ENCODE results near the gene SLC2A3. TPM values are rescaled to one million over a fixed set of nuclear protein-coding genes. Genes with fewer than 3 reads are reported as not detected.
"Not testable (repeated sequence)": the region's sequence is repeated elsewhere in the genome, so short reads cannot be mapped to it uniquely, and the experiment has no call there.

SLC2A3 gene
- total and polyA plus RNA-seq, 2 of the 13 experiments (the other 11 are each of a cell fraction or from before 2014, with no cell fraction given): 39.3 to 580 TPM

- H3K9ac ChIP-seq (ENCODE audit: insufficient read depth, low read depth, low read length): no peak overlapping the region
- DNase-seq (ENCODE audit: low spot score) (no peak), ATAC-seq (no peak), FAIRE-seq (no peak)
- H3K4me2 ChIP-seq (ENCODE audit: low read depth, low read length): no peak overlapping the region
- no peak overlapping the region for H2AFZ ChIP-seq (ENCODE audit: low read length)
- H3K27me3 ChIP-seq (ENCODE audit: control insufficient read depth in 1 of 2, insufficient read depth in 2 of 2, low read length in 2 of 2): no peaks in the 10 kb centered on the region
- POLR2A ChIA-PET: no interaction called here
- intact Hi-C loops (cut with micrococcal nuclease; ENCODE audit: unreplicated experiment) (no loop called here), in situ Hi-C loops (cut with HindIII; ENCODE audit: extremely low pct_ligation_motif_present, low pct_unique_long_range_greater_than_20kb) (no loop called here)
- H3K27ac ChIP-seq (ENCODE audit: extremely low read length, insufficient read depth, low read length): no peak overlapping the region
- no peaks in the 10 kb centered on the region for H3K36me3 ChIP-seq (replicated peaks in 1 of 2; ENCODE audit: control insufficient read depth in 1 of 2, insufficient read depth in 2 of 2, low read length in 2 of 2)
- no peak overlapping the region for H3K4me3 ChIP-seq (replicated peaks in 1 of 3; ENCODE audit: insufficient read depth in 1 of 3, low read depth in 2 of 3, low read length in 3 of 3)
- no peak for TF ChIP-seq ZNF556 (CRISPR knock-in tag; IDR thresholded peaks at IDR 0.05; ENCODE audit: borderline replicate concordance)
- no peak for TF ChIP-seq CEBPG (CRISPR knock-in tag; IDR thresholded peaks at IDR 0.05)
- no peak for TF ChIP-seq ZNF543 (CRISPR knock-in tag; IDR thresholded peaks at IDR 0.05)
- no peak for TF ChIP-seq ATF3 (CRISPR knock-in tag; IDR thresholded peaks at IDR 0.05)
- no peak for TF ChIP-seq U2AF1 (optimal IDR thresholded peaks at IDR 0.05; ENCODE audit: low read depth, low read length)
- TF ChIP-seq, protein P1, sequence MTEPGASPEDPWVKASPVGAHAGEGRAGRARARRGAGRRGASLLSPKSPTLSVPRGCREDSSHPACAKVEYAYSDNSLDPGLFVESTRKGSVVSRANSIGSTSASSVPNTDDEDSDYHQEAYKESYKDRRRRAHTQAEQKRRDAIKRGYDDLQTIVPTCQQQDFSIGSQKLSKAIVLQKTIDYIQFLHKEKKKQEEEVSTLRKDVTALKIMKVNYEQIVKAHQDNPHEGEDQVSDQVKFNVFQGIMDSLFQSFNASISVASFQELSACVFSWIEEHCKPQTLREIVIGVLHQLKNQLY (CRISPR knock-in tag; IDR thresholded peaks at IDR 0.05): no peak
- TF ChIP-seq, protein P2, sequence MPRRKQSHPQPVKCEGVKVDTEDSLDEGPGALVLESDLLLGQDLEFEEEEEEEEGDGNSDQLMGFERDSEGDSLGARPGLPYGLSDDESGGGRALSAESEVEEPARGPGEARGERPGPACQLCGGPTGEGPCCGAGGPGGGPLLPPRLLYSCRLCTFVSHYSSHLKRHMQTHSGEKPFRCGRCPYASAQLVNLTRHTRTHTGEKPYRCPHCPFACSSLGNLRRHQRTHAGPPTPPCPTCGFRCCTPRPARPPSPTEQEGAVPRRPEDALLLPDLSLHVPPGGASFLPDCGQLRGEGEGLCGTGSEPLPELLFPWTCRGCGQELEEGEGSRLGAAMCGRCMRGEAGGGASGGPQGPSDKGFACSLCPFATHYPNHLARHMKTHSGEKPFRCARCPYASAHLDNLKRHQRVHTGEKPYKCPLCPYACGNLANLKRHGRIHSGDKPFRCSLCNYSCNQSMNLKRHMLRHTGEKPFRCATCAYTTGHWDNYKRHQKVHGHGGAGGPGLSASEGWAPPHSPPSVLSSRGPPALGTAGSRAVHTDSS (CRISPR knock-in tag; conservative IDR thresholded peaks at IDR 0.05): no peak
- TF ChIP-seq THAP7 (CRISPR knock-in tag; IDR thresholded peaks at IDR 0.05): no peak
- no peak for TF ChIP-seq TGIF2 (CRISPR knock-in tag; IDR thresholded peaks at IDR 0.05)
- TF ChIP-seq ZFAT (CRISPR knock-in tag; conservative IDR thresholded peaks at IDR 0.05): no peak
- no peak for TF ChIP-seq SALL1 (CRISPR knock-in tag; IDR thresholded peaks at IDR 0.05)
- CTCF ChIA-PET (ENCODE audit: low intra/inter-chr PET ratio, low total read pairs): no interaction called here
- BruUV-seq (replicated peaks): no TSS peak
- over 99% methylated on average over 5 of the region's 5 CpGs for WGBS (ENCODE audit: low lambda C conversion rate)
- no peaks in the 10 kb centered on the region for H3K79me2 ChIP-seq (ENCODE audit: insufficient read depth, low read length)
- no peaks in the 10 kb centered on the region for H3K9me3 ChIP-seq (ENCODE audit: low read length)
- H4K20me1 ChIP-seq (ENCODE audit: insufficient read depth, low read length): no peaks in the 10 kb centered on the region
- H3K4me1 ChIP-seq (ENCODE audit: insufficient read depth, low read length): peaks cover 60% of the 10 kb centered on the region
Observed at GRCh38 chr12:7984900-7985299, 48.9 kb upstream of the SLC2A3 start.

- H3K9me3 ChIP-seq (ENCODE audit: low read length); H3K9ac ChIP-seq (ENCODE audit: insufficient read depth, low read depth, low read length); in situ Hi-C loops (cut with HindIII; ENCODE audit: extremely low pct_ligation_motif_present, low pct_unique_long_range_greater_than_20kb); H3K79me2 ChIP-seq (ENCODE audit: insufficient read depth, low read length); H3K27me3 ChIP-seq (ENCODE audit: control insufficient read depth in 1 of 2, insufficient read depth in 2 of 2, low read length in 2 of 2); POLR2A ChIA-PET; H3K4me2 ChIP-seq (ENCODE audit: low read depth, low read length); H4K20me1 ChIP-seq (ENCODE audit: insufficient read depth, low read length); intact Hi-C loops (cut with micrococcal nuclease; ENCODE audit: unreplicated experiment); H3K36me3 ChIP-seq (replicated peaks in 1 of 2; ENCODE audit: control insufficient read depth in 1 of 2, insufficient read depth in 2 of 2, low read length in 2 of 2); H2AFZ ChIP-seq (ENCODE audit: low read length); H3K27ac ChIP-seq (ENCODE audit: extremely low read length, insufficient read depth, low read length); BruUV-seq (replicated peaks); H3K4me3 ChIP-seq (replicated peaks in 1 of 3; ENCODE audit: insufficient read depth in 1 of 3, low read depth in 2 of 3, low read length in 3 of 3); DNase-seq (ENCODE audit: low spot score); ATAC-seq; FAIRE-seq; CTCF ChIA-PET (ENCODE audit: low intra/inter-chr PET ratio, low total read pairs): not testable (repeated sequence)
- WGBS (ENCODE audit: low lambda C conversion rate): 100% methylated on average over 1 of the region's 1 CpG
- H3K4me1 ChIP-seq (ENCODE audit: insufficient read depth, low read length): peaks cover 52% of the 10 kb centered on the region
Observed at GRCh38 chr12:7983460-7983859, 47.5 kb upstream of the SLC2A3 start.

GRCh38 chr12:7983019-7983418, 47.0 kb upstream of the SLC2A3 start:
- H3K4me3 ChIP-seq (replicated peaks in 1 of 3; ENCODE audit: insufficient read depth in 1 of 3, low read depth in 2 of 3, low read length in 3 of 3); ATAC-seq; H3K9ac ChIP-seq (ENCODE audit: insufficient read depth, low read depth, low read length); H4K20me1 ChIP-seq (ENCODE audit: insufficient read depth, low read length); H3K4me2 ChIP-seq (ENCODE audit: low read depth, low read length); H3K9me3 ChIP-seq (ENCODE audit: low read length); POLR2A ChIA-PET; H3K36me3 ChIP-seq (replicated peaks in 1 of 2; ENCODE audit: control insufficient read depth in 1 of 2, insufficient read depth in 2 of 2, low read length in 2 of 2); intact Hi-C loops (cut with micrococcal nuclease; ENCODE audit: unreplicated experiment); DNase-seq (ENCODE audit: low spot score); H3K79me2 ChIP-seq (ENCODE audit: insufficient read depth, low read length); BruUV-seq (replicated peaks); in situ Hi-C loops (cut with HindIII; ENCODE audit: extremely low pct_ligation_motif_present, low pct_unique_long_range_greater_than_20kb); FAIRE-seq; H2AFZ ChIP-seq (ENCODE audit: low read length); CTCF ChIA-PET (ENCODE audit: low intra/inter-chr PET ratio, low total read pairs); H3K27me3 ChIP-seq (ENCODE audit: control insufficient read depth in 1 of 2, insufficient read depth in 2 of 2, low read length in 2 of 2): not testable (repeated sequence)
- Histone ChIP-seq H3K27ac (ENCODE audit: extremely low read length, insufficient read depth, low read length) (peak overlapping the region; percentile 48), H3K4me1 (ENCODE audit: insufficient read depth, low read length) (peaks cover 52% of the 10 kb centered on the region)
- 88% methylated on average over 11 of the region's 11 CpGs for WGBS (ENCODE audit: low lambda C conversion rate)
